HG02973 (cell line): ENCODE results near the gene CMIP.
A peak's percentile ranks its signal among the peaks of the same experiment; 100 is the strongest.

Experiments
- ATAC-seq: cut with Tn5 transposase; IDR thresholded peaks from one replicate; pipeline ENCODE4 v1.9.1; 2021; ENCODE audit warnings: moderate library complexity; ENCODE audit not compliant: unreplicated experiment

CMIP gene

GRCh38 chr16:81708266-81709015 is 263.8 kb downstream of the CMIP start:
- no peak for ATAC-seq

DNA sequence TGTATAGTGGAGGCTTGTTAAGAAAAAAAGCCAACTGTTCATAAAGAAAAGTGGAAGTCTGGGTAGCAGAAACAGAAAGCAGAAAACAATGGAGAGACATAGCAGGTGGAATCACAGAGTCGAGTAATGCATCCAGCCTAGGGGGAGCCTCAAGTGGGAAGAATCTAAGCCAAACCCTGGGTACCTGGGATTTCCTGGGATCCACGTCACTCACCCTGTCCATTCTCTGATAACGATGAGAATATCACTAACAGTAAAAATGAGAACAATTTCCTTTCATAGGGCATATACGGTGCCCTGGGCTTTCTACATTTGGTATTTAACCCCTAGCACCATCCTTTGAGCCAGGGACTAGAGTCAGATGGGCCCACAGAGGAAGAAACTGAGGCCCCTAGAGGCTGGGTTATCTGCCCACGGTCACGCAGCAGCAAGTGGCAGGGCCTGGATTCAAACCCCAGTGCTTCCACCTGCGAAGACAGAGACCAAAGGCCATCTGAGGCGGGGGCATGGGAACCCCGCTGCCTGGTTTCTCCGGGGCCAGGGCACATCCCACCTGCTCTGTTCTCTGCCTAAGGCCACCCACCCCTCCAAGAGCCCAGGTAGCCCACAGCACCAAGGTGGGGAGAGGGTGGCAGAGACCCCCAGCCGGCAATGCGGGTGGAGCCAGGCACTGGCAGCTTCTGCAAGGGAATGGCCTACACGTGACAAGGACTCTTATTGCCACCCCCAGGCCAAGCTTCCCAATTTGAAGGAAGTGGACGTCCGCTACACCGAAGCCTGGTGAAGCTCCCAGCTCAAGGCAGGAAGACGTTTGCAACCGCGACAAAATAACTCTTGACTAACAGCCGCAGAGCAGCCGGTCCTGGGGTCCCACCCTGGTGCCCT is 264.6 kb downstream of the CMIP start:
- ATAC-seq = no peak

DNA sequence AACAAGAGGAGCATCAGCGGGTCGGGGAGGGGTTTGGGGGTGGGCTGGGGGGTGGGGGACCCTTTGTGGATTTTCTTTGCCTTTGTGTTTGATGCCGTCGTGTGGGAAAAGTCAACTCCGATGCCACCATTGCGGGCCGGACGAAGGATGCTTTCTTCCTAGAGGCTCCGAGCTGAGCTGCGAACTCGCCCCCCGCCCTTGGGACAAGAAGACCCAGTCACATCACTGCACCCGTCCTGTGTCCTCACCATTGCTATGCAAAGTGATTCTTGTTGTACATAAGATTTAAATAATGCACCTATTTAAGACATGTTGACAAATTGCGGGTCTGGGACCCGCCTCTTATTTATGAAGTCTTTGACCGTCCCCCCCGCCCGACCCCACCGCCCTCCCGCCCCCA is 265.4 kb downstream of the CMIP start:
- ATAC-seq = no peak

DNA sequence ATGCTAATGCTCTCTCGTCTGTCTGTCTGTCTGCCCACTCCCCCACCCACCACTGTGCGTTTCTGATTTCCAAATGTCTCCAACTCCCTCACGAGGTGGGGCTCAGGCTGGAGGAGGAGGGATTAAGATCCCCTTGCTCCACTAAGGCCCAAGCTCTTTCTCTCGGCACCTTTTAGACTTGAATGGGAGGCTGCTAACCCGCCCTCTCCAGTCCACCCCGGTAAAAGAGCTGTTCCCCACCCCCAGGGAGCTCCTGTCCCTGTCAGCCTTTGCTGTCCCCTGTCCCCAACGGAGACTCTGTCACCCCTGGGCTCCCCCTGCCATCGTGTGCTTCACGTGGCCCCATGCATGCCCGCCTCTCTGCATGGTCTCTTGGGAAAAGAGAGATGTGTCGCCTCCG is 266.0 kb downstream of the CMIP start:
- ATAC-seq = no peak

DNA sequence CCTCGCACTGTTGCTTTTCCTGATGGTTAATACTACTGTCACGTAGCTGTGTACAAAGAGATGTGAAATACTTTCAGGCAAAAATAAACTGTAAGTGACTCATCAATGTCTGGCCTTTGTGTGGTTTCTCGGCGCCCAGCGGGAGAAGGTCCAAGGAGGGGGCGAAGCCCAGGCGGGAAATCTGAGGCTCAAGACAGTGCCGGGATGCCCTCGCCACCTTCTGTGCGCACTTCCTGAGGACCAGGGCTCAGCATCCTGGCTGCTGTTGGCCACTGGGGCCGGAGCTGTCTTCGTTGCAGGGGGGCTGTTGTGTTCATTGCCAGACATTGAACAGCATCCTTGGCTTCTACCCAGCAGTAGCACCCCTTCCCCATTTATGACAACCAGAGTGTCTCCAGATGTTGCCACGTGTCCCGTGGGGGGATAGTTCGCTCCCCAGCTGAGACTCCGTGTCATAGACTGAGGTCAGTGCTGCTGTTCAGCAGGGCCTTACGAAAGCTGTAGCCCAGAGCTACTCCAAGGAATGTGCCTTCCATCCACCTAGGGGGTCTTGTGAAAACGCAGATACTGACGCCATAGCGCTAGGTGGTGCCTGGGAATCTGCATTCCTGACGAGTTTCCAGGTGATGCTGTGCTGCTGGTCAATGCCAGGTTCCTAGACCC is 267.2 kb downstream of the CMIP start:
- ATAC-seq = no peak

GRCh38 chr16:81712681-81713080 is 268.1 kb downstream of the CMIP start:
- ATAC-seq = no peak

DNA sequence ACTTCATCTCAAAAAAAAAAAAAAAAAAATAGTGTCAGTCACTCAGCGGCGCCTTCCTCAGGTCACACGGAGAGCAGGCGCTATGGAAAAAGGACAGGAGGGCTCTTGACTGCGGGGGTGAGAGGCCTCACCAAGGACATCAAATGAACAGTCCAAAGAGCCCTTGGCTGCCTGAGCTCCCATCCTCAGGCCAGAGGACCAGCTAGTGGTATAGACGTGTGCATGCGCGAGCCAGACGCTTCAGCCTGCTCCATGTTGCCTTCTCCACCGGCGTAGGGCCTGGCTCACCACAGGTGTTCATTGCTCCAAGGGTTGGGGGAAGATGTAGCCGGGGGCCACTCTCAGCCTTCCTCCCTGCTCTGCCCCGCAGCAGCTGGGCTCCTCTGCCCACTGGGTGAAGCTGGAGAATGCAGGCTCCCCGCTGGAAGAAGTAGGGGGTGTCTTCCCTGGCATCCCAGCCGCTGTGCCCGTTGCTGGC is 268.7 kb downstream of the CMIP start:
- ATAC-seq = no peak

- ATAC-seq = no peak
Measured at GRCh38 chr16:81713796-81714195, 269.2 kb downstream of the CMIP start.

DNA sequence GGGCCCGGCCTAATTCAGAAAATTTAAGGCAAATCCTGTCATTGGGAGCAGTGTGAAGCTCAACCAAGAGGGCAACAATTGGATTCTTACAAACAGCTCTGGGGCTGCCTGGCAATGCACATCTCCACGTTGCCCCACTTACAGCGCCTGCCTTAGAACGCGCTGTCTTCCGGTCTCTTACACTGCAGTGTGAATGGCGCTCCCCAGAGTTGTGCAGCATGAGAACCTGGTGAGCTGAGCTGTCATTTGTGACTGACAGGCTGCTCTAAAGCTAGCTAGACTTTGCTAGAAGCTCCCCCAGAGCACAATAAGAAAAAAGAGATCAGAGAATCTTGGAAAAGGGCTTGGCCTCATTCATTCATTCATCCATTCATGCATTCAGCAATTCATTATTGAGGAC is 270.0 kb downstream of the CMIP start:
- ATAC-seq = no peak

DNA sequence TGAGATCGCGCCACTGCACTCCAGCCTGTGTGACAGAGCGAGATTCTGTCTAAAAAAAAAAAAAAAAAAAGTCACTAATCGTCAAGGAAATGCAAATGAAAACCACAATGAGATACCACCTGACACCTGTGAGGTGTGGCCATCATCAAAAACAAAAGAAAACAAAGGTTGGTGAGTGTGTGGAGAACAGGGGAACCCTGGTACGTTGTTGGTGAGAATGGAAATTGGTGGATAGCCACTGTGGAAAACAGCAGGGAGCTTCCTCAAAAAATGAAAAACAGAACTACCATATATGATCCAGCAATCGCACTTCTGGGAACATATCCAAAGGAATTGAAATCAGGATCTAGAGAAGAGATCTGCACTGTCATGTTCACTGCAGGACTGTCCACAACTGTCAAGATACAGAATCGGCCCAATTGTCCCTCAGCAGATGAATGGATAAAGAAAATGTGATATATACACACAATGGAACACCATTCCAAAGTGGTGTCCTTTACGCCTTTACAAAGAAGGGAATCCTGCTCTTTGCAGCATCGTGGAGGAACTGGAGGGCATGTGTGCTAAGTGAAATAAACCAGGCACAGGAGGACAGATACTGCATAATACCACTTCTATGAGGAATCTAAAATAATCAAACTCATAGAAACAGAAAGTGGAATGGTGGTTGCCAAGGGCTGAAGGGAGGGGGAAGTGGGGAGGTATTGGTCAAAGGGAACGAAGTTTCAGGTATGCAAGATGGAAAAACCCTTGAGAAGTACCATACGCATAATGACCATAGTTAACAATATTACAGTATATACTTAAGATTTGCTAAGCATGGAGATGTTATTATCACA is 271.0 kb downstream of the CMIP start:
- ATAC-seq = peak; percentile 49

DNA sequence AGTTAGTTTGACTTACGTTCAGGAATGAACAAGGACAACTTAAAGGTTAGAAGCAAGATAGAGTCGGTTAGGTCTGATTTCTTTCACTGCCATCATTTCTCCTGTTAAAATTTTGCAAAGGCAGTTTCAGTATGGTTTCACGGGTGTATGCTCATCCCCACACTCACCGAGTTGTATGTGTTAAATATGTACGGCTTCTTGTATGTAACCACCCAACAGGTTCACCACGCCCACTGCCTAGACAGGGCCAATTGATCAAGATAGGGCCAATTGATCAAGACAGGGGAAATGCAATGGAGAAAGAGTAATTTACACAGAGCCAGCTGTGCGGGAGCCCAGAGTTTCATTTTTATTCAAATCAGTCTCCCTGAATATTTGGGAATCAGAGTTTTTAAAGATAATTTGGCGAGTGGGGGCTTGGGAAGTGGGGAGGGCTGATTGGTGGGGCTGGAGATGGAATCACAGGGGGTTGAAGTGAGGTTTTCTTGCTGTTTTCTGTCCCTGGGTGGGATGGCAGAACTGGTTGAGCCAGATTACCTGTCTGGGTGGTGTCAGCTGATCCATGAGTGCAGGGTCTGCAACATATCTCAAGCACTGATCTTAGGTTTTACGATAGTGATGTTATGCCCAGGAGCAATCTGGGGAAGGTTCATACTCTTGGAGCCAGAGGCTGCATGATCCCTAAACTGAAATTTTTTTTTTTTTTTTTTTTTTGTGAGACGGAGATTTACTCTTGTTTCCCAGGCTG is 272.0 kb downstream of the CMIP start:
- peak; percentile 49 for ATAC-seq

- no peak for ATAC-seq
Measured at GRCh38 chr16:81717662-81718189, 273.1 kb downstream of the CMIP start.

DNA sequence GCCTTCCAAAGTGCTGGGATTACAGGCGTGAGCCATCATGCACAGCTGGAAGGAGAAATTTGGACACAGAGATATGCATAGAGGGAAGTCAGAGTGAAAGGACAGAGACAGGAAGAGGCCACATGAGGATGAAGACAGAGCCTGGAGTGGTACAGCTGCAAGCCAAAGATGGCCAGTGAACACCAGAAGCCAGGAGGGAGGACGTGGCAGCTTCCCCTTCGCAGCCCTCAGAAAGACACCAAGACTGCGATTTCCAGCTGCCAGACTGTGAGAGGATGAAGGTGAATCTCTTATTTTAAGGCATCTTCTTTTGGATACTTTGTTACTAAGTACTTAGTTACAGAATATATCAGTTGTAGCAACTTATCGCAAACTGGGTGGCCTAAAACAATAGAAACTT is 274.0 kb downstream of the CMIP start:
- ATAC-seq = no peak

DNA sequence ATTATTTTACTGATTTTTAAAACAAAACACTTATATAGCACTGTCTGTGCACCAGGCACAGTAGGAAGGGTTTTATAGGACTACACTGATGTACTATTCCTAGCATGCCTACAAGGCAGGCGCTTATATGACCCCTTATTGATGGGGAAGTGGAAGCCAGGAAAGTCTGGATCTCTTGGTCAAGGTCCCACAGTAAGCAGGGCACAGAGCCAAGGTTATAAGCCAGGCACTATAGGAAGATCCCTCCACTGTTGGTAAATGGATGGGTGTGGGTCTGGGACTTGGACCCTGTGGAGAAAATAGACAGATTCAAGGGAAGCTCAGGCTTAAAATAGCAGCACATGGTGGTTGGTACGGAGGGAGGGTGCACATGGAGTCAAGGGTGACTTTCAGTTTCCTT is 275.4 kb downstream of the CMIP start:
- no peak for ATAC-seq

DNA sequence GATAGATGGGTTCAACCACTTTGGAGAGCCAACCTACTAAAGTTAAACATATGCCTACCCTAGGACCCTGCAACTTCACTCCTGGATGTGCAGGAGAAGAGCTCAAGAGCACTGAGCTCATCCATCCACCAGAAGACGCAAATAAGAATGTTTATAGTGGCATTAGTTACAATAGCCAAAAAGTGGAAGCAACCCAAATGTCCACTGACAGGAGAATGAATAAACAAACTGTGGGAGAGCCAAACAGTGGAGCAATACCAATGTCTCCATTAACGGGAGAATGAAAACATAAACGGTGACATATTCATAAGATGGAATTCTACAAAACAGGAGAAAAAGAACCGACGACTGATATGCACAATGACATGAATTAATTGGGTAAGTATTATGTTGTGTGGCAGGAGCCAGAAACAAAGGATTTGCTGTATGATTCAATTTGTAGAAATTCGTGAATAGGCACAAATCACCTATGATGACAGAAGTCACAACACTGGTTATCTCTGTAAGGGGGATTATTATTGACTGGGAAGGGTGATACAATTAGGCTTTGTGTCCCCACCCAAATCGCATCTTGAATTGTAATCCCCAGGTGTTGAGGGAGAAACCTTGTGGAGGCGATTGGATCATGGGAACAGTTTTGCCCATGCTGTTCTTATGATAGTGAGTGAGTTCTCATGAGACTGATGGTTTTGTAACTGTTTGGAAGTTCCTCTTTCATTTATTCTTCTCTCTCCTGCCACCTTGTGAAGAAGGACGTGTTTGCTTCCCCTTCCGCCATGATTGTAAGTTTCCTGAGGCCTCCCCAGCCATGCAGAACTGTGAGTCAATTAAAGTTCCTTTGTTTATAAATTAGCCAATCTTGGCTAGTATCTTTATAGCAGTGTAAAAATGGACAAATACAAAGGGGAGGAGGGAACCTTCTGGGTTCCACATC is 276.6 kb downstream of the CMIP start:
- no peak for ATAC-seq

DNA sequence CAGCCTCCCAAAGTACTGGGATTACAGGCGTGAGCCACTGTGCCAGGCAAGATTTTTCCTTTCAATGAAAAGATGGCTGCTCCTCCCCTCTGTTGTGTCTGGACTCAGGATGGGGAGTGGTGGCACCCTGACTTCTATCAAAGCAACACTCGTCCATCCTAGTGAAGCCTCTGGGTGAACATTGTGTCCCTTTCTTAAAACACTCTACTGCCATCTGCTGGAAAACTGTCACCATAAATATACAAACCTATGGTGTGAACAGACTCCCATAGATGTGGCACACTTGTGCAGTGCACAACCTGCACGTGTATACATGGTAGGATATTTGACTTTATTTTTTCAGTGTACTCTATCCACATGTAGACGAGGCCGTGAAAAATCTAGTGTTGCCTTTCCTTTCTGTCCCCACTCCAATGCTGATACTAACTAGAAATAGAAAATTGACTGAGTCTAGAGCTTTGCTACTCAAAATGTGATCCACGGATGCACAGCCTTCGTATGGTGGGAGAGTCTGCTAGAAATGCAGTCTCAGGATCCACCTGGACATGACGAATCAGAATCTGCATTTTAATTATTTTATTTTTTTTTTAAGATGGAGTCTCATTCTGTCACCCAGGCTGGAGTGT is 278.6 kb downstream of the CMIP start:
- peak; percentile 45 for ATAC-seq

- no peak for ATAC-seq
Measured at GRCh38 chr16:81728435-81728834, 283.8 kb downstream of the CMIP start.

GRCh38 chr16:81729451-81729850 is 284.8 kb downstream of the CMIP start:
- ATAC-seq = no peak
